RCC 7860 (cell line): ENCODE data around the gene WDR83.
A peak's percentile ranks its signal among the peaks of the same experiment; 100 is the strongest.
"Not testable (repeated sequence)": the region's sequence is repeated elsewhere in the genome, so short reads cannot be mapped to it uniquely, and the experiment has no call there.

ENCODE experiments used
- DNase-seq: peaks from one replicate; pipeline ENCODE4 v3.0.0-alpha.2; 2015; ENCODE audit warnings: low spot score
- FAIRE-seq: peaks from 2 replicates; lab custom pipeline; 2012; peaks lifted over from hg19 to GRCh38; lab: Jason Lieb, UNC

WDR83 gene

DNA sequence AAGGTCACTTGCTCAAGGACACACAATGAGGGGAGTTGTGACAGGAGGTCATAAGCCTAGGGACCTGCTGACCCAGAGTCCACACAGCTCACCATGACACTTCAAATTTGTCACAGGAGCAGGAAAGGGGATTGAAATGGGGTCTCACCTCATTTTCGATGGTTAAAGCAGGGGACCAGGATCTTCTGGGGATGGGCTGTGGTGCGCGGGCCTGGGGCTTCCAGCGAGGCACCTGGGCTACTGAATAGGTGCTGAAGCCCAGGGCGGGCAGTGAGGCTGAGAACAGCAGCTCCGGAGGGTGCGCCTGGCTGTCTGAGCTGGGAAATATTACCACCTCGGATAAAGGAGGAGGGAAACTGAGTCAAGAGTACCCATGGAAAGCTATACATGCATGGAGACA is 11.1 kb upstream of the WDR83 start:
- DNase-seq (no peak), FAIRE-seq (no peak)

DNA sequence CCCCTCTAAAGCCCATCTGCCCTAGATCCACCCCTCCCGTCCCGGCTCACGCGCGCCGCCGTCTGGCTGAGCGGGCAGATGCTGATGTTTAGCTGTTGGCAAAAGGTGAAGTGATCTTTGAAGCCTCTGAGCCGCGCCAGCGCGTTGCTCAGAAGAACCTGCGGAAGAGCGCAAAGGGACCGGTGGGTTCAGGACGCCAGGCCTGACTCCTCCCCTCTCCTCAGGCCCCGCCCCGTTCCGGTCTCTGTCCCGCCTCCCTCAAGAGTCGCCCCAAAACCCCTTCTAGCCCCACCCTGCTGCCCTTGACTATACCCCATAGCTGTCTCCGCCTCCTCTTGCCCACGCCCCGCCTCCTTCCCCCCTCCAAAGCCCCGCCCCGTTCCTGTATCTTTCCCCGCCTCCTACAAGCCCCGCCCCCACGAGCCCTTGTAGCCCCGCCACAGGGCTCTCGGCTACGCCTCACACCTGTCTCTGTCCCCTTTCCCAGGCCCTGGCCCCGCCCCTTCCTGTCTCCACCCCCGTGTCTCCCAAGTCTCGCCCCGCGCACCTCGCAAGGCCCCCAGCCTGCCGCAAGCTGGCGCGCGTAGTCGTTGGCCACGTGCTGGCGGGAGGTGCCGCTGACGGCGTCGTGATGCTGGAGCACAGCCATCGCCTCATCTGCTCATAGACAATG is 9.6 kb upstream of the WDR83 start:
- no peak for FAIRE-seq
- DNase-seq = no peak

DNA sequence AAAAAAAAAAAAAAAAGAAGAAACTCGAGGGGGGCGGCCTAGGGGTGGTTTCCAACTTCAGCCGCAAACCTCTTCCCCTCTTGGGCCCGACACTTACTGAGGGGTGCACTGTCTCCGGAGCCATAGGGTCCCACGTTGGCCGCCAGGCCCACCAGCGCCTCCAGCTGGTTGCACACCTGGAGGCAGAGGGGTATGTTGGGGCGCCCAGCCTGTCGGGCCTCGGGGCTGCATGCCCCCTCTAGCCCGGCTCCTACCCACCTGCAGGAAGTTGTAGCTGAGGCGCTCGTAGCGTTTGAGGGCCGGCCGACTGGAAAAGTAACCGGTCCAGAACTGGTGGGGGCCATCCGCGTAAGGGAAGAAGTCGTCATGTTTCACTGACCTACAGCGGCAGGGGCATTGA is 8.6 kb upstream of the WDR83 start:
- DNase-seq (no peak), FAIRE-seq (no peak)

DNA sequence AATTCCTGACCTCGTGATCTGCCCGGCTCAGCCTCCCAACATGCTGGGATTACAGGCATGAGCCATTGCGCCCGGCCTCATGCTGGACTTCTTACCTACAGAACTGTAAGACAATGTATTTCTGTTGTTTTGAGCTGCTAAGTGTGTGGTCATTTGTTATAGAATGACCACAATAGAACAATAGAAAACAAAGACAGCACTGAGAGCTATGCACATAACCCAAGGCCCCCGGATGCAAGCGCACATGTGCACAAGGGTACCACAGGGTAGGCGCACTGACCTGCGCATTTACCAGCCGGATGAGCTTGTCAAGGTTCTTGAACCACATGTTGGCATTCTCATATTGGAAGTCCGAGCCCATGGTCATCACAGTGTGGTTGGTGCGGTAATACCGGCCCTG is 5.6 kb upstream of the WDR83 start:
- DNase-seq (no peak), FAIRE-seq (no peak)

DNA sequence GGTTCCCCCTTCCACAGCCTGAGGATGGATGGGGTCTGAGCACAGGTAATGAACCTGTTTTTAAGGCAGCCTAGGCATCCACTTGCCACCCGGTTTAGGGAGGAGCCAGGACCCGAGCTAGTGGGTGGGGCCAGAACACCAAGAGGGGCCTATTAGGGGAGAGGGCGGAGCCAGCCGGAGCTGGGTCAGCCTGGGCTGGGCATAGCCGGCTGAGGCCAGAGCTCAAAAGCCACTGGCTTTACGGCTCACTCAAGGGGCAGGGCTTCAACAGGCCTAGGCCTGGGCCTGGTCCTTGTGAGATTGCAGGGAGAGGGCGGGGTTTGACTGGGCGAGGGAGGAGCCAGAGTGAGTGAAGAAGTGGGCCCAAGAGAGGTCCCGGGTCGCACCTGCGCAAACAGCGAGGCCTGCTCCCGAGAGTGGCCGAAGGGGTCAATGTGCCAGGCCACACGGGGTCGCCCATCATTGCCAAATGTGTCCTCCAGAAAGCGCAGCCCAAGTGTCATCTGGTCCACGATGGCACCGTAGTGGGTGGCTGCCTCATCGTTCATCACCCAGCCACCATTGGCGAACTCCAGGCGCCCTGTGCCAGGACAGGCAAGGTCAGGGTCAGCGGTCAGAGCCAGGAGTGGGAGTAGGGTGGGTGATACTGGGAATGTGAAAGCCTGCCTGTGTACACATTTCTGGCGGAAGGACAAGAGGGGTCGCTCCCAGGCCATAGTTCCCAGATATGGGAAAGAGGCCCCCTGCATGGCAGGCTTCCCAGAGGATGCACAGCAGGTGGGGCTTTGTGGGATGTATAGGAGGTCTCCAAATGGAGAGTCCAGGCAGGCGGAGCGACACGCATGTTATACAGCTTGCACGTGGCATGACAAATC is 2.0 kb upstream of the WDR83 start:
- FAIRE-seq (no peak), DNase-seq (no peak)

DNA sequence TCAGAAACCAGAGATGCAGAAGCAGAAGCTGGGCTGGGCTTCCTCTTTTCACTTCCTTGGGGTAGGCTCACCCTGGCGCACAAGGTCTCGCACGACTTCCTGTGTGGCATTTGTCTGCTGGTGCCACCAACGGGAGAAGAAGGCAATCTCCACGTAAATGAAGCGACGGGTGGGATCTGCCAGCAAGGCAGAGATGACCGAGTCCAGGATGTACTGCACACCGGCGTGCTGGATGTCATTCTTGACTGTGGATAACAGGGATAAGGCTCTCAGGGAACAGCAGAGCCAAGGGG is 1.4 kb upstream of the WDR83 start:
- FAIRE-seq (no peak), DNase-seq (no peak)

DNA sequence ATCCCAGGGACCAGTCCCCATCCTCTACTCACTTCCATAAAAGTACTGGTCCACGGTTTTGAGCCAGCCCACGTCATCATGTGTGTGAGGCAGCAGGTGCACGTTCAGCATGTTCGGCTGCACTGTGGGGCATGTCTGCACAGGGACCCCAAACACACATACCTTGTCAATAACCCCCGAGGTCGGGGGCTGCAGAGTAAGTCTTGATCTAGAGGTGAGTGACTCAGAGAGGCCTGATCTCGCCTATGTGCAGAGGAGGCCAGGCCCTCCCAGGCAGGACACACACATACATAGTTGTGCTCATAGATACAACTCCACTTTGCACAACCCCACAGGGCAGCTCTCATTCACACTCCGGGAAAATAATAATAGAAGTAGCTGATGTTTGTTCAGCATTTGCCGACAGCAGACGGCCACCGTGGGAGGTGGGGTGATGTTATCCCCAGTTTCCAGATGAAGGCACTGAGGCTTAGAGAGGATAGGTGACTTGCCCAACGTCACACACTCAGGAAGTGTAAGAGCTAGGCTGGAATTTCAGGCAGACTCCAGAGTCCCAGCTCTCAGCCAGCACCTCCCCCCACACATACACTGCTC is 839 bp upstream of the WDR83 start:
- DNase-seq (peak; percentile 20), FAIRE-seq (no peak)

DNA sequence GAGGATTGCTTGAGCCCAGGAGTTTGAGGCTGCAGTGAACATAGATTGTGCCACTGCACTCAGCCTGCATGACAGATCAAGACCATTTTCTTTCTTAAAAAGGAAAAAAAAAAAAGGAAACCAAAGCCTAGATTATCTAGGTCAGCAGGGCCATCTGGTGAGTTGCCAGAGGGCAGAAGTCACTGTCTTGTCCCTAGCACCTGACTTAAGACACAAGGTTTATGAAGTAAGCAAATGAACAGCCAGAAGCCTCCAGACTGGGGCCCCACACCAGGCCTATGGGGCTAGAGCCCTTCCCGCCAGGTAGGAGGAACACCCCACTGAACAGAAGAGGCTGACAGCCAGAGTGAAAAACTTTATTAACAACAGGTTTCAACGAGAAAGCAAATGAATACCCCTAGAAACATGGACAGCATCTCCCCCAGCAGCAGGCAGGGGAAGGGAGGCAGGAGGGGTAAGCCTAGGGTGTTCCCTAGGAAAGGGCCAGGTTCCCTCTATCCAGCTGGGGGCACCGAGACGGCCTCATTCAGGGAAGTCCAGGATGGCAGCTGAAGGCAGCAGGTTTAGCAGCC is 1.2 kb downstream of the WDR83 start:
- DNase-seq (no peak), FAIRE-seq (no peak)

DNA sequence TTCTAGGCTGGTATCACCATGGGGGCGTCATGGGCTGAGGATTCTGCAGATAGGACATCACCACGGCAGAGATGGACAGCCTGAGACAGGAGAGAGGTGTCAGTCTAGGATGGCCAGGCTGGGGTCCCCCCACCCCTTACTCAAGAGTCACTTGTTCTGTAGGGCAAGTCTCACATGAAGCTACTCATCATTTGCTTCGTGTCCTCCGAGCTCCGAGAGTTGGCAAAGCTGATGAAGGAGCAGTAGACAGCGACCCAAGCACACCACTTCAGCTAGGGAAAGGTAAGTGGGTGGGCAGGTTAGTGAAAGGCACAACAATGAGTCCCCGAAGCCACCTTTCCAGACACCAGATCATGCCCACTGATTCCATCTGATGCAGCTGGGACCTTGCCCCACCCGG is 1.7 kb downstream of the WDR83 start:
- FAIRE-seq = no peak
- DNase-seq = no peak

DNA sequence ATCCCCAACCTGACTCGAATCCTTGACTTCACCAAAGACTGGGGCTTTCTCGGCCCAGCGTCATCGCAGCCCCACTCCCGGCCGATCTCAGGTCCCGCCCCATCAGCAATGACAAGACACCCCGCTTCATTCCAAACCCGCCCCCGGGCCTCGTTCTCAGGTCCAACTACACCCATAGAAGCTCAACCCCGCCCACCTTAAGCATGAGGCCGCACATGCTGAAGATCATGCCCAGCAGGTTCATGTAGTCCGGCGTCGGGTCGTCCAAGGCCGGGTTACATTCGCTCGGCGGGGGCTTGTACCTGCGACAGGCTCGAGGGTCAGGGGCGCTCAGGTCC is 2.3 kb downstream of the WDR83 start:
- DNase-seq (peak; percentile 5), FAIRE-seq (no peak)

DNA sequence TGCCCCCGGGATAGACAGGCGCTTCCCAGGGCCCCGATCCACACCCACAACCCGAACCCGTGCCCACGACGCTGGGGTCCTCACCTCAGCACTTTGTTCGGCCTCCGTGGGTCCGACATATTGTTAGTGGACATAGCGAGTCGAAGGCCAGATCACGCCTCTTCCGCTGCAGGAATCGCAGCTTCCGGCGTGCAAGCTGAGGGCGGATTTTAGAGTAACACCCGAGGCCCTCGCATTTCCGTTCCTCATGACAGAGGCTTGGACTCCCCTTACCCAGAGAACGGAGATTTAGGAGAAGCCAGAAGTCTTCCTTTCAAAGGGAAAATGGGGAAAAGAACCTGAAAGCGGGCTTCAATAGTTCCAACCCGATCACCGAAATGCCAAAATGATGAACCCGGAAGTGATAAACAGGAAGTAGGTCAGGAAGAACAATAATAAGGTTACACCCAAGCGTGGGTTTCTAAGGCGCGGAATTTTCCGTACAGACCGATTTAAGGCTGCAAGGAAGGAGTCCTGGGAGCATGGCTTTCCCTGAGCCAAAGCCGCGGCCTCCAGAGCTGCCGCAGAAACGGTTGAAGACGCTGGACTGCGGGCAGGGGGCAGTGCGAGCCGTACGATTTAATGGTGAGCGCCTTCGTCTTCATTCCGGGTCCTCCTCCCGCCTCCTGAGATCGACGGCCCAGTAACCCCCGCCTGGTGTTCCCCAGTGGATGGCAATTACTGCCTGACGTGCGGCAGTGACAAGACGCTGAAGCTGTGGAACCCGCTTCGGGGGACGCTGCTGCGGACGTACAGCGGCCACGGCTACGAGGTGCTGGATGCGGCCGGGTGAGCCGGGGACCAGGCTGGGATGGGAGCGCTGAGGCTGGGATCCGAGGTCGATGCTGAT is 2.9 kb downstream of the WDR83 start:
- DNase-seq (peak; percentile 61), FAIRE-seq (no peak)

DNA sequence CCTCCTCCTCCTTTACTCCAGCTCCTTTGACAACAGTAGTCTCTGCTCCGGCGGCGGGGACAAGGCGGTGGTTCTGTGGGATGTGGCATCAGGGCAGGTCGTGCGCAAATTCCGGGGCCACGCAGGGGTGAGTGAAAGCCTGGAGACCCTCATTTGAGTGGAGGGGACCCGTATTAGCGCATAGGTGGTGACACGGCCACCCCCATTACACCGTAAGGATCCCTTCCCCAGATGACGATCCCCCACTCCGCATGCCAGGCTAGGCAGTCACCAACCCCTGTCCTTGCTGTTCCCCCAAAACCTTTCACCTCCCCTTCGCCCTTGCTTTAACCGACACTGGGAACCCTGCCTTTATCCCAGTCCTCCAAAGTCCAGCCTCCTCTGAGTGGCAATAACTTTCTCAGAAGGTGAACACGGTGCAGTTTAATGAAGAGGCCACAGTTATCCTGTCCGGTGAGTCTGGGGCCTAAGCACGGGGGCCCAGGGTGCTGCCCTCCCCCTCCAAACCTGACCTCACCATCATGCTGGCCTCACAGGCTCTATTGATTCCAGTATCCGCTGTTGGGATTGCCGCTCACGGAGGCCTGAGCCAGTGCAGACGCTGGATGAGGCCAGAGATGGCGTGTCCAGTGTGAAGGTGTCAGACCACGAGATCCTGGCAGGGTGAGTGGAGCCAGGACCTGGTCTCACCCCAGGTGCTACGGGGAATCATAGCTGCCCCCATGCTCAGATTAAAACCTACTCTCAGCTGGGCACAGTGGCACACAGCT is 3.7 kb downstream of the WDR83 start:
- FAIRE-seq = no peak
- no peak for DNase-seq

DNA sequence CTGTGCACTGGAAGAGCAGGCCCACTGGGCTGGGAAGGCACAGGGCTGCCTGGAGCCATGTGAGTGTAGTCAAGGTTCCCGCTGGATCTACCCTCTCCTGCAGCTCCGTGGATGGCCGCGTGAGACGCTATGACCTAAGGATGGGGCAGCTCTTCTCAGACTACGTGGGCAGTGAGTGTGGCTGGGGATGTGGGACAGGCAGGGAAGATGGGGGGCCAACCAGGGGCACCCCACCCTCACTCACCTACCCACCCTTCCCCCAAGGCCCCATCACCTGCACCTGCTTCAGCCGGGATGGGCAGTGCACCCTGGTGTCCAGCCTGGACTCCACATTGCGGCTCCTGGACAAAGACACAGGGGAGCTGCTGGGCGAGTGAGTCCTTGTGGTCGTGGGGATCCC is 6.1 kb downstream of the WDR83 start:
- DNase-seq (no peak), FAIRE-seq (no peak)

DNA sequence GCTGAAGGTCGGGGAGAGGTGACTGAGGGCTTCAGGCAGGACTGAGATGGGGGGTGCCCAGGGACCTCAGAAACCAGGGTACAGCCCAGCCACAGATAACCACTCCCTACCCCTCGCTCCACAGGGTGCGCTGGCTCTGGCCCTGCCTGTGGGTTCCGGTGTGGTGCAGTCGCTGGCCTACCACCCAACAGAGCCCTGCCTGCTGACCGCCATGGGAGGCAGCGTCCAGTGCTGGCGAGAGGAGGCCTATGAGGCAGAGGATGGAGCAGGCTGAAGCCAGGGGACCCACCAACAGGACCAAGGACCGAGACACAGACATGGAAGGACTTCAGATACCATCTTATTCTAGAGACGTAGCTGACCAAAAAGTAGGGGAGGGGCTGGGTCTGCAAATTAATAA is 8.8 kb downstream of the WDR83 start:
- no peak for DNase-seq
- no peak for FAIRE-seq

DNA sequence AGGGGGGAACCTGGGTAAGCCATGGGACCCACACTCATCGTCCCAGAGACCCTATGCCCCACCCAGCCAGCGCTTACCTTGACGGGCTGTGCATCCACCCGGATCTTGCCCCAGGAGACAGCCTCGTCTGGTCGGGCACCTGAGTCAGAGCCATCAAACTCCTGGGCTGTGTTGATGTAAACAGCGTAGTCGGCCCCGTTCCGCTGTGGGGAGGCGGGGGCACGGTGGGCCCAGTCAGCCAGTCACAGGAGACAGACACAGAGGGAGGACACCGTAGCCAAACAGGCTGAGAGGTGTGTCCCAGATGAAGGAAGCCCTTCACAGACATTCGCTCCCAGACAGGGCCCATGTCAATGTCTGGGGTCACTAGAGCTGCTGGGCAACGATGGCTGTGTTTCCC is 9.3 kb downstream of the WDR83 start:
- FAIRE-seq (no peak), DNase-seq (no peak)

DNA sequence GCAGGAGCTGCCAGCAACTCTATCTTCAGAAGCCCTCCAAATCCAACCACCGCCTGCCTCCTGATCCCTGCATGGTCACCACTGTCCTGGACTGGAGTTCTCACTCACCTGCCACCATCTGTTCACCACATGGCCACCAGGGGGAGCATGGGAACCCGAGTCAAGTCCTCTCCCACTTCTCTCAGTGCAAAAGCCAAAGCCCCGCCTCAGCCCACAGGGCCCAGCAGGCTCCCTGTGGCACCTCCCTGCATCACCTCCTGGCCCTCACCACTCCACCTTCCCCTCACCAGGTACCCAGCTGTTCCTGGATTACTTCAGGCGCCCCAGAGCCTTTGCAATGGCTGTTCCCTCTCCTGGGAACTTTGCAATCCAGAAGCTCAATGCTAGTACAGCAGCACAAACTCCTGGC is 9.8 kb downstream of the WDR83 start:
- FAIRE-seq (no peak), DNase-seq (peak; percentile 59)

DNA sequence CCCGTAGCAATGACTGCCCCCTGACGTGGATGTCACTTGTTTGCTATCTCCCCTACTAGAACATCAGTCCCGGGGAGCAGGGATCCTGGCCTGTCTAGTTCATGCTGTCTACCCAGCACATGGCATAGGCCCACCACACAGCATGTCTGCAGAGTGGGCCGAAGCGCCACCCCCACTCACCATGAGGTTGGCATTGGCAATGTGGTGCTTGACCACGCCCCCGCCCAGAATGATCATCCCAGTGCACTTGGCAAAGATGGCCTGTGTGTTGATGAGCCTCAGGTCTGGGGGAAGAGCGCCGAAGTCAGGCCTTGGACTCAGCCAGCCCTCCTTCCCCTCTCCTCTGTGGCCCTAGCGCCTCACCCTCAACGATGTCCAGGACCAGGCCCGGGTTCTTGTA is 10.3 kb downstream of the WDR83 start:
- no peak for DNase-seq
- no peak for FAIRE-seq

DNA sequence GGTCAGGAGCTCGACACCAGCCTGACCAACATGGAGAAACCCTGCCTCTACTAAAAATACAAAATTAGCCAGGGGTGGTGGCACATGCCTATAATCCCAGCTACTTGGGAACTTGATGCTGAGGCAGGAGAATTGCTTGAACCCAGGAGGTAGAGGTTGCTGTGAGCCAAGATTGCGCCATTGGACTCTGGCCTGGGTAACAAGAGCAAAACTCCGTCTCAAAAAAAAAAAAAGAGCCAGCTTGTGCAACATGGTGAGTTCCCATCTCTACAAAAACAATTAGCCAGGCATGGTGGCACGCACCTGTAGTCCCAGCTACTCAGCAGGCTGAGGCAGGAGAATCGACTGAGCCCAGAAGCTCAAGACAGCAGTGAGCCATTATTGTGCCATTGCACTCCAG is 11.4 kb downstream of the WDR83 start:
- not testable (repeated sequence) for FAIRE-seq, DNase-seq

DNA sequence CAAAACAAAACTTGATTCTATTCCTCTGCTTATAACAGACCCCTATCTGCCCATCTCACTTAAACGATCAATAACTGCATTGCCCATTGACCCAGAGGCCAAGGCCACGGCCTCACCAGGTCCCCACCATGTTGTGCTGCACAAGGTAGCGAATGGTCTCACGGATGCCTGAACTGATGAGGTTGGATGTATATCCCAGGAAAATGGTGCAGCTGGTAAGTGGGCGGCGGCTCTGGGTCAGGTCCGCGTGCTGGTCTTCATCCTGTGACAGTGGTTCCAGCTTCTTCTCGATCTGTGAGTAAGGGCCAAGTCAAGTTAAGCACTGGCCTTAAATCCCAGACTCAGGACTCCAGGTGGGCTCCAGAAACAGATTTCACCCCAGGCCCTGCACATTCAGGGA is 13.4 kb downstream of the WDR83 start:
- FAIRE-seq (no peak), DNase-seq (no peak)
